ENCODE results near the gene TMEM238. TPM values are rescaled to one million over a fixed set of nuclear protein-coding genes. Genes with fewer than 3 reads are reported as not detected.

The TMEM238 gene
- total and polyA plus RNA-seq, 9 of the 15 experiments (the other 6 are each of a cell fraction or from before 2014, with no cell fraction given), result 0.18 to 5.1 (median 1.3) TPM; not detected in 4

DNA sequence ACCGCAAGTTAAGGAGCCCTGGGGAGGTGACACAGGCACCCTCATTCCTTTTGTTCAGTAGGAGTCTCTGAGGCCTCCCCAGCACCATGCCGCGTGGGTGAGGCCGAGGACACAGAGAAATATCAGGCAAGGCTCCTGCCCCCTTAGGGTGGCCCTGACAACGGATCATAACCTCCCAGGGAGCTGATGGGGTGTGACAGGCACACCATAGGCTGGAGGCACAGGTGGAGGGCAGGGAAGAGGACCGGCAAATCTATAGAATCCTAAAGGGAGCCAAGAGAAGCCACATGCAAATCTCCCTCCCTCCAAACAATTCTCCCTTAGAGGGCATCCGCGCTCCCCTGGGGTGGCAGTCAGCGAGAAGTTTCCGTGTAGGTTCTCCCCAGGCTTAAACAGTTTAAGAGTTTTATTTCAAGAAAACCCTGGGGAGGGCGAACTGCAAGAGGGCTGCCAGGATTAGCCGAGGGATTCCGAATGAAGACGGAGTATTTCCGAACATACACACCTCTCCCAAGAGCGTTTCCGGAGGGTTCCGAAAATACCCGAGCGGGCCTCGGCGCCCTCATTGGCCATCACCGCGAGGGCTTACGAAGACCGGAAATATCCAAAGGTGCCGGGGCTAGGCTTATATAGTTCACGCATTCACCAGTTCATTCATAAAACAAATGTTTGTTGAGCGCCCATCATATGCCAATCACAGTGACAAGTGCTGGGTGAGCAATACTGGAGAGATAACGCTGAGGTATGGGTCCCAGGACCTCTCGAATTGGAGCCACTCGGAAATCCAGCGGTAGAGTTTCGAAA, 1.0 kb upstream of the TMEM238 start (continued):
- TF ChIP-seq, protein P1, sequence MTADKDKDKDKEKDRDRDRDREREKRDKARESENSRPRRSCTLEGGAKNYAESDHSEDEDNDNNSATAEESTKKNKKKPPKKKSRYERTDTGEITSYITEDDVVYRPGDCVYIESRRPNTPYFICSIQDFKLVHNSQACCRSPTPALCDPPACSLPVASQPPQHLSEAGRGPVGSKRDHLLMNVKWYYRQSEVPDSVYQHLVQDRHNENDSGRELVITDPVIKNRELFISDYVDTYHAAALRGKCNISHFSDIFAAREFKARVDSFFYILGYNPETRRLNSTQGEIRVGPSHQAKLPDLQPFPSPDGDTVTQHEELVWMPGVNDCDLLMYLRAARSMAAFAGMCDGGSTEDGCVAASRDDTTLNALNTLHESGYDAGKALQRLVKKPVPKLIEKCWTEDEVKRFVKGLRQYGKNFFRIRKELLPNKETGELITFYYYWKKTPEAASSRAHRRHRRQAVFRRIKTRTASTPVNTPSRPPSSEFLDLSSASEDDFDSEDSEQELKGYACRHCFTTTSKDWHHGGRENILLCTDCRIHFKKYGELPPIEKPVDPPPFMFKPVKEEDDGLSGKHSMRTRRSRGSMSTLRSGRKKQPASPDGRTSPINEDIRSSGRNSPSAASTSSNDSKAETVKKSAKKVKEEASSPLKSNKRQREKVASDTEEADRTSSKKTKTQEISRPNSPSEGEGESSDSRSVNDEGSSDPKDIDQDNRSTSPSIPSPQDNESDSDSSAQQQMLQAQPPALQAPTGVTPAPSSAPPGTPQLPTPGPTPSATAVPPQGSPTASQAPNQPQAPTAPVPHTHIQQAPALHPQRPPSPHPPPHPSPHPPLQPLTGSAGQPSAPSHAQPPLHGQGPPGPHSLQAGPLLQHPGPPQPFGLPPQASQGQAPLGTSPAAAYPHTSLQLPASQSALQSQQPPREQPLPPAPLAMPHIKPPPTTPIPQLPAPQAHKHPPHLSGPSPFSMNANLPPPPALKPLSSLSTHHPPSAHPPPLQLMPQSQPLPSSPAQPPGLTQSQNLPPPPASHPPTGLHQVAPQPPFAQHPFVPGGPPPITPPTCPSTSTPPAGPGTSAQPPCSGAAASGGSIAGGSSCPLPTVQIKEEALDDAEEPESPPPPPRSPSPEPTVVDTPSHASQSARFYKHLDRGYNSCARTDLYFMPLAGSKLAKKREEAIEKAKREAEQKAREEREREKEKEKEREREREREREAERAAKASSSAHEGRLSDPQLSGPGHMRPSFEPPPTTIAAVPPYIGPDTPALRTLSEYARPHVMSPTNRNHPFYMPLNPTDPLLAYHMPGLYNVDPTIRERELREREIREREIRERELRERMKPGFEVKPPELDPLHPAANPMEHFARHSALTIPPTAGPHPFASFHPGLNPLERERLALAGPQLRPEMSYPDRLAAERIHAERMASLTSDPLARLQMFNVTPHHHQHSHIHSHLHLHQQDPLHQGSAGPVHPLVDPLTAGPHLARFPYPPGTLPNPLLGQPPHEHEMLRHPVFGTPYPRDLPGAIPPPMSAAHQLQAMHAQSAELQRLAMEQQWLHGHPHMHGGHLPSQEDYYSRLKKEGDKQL (CRISPR knock-in tag; IDR thresholded peaks at IDR 0.05; ENCODE audit: borderline replicate concordance), result no peak
- TF ChIP-seq, protein P2, sequence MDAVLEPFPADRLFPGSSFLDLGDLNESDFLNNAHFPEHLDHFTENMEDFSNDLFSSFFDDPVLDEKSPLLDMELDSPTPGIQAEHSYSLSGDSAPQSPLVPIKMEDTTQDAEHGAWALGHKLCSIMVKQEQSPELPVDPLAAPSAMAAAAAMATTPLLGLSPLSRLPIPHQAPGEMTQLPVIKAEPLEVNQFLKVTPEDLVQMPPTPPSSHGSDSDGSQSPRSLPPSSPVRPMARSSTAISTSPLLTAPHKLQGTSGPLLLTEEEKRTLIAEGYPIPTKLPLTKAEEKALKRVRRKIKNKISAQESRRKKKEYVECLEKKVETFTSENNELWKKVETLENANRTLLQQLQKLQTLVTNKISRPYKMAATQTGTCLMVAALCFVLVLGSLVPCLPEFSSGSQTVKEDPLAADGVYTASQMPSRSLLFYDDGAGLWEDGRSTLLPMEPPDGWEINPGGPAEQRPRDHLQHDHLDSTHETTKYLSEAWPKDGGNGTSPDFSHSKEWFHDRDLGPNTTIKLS (IDR thresholded peaks at IDR 0.05; ENCODE audit: borderline replicate concordance, low read depth), result no peak
- no peak for TF ChIP-seq ELF2 (CRISPR knock-in tag; IDR thresholded peaks at IDR 0.05)
- no peak for TF ChIP-seq HMGN3 (IDR thresholded peaks at IDR 0.05; ENCODE audit: borderline replicate concordance, extremely low read depth, insufficient read length, low read depth, low read length)
- TF ChIP-seq ZZZ3 (IDR thresholded peaks at IDR 0.05), result peak; percentile 22; the same call in 1 of the 2 replicates
- TF ChIP-seq, protein P3, sequence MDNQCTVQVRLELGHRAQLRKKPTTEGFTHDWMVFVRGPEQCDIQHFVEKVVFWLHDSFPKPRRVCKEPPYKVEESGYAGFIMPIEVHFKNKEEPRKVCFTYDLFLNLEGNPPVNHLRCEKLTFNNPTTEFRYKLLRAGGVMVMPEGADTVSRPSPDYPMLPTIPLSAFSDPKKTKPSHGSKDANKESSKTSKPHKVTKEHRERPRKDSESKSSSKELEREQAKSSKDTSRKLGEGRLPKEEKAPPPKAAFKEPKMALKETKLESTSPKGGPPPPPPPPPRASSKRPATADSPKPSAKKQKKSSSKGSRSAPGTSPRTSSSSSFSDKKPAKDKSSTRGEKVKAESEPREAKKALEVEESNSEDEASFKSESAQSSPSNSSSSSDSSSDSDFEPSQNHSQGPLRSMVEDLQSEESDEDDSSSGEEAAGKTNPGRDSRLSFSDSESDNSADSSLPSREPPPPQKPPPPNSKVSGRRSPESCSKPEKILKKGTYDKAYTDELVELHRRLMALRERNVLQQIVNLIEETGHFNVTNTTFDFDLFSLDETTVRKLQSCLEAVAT (IDR thresholded peaks at IDR 0.05), result no peak
- TF ChIP-seq MAZ (CRISPR knock-in tag; conservative IDR thresholded peaks at IDR 0.05 in 1 of 2, IDR thresholded peaks at IDR 0.05 in 1 of 2), result no peak
- no peak for TF ChIP-seq TCFL5 (CRISPR knock-in tag; conservative IDR thresholded peaks at IDR 0.05)
- TF ChIP-seq NFYB (IDR thresholded peaks at IDR 0.05; ENCODE audit: extremely low read depth, insufficient read length), result peak; percentile 71
- TF ChIP-seq ZNF785 (CRISPR knock-in tag; IDR thresholded peaks at IDR 0.05), result no peak
- TF ChIP-seq NFATC3 (IDR thresholded peaks at IDR 0.05), result no peak
- no peak for TF ChIP-seq ILK (tag; IDR thresholded peaks at IDR 0.05; ENCODE audit: borderline replicate concordance, low read depth)
- TF ChIP-seq, protein P4, sequence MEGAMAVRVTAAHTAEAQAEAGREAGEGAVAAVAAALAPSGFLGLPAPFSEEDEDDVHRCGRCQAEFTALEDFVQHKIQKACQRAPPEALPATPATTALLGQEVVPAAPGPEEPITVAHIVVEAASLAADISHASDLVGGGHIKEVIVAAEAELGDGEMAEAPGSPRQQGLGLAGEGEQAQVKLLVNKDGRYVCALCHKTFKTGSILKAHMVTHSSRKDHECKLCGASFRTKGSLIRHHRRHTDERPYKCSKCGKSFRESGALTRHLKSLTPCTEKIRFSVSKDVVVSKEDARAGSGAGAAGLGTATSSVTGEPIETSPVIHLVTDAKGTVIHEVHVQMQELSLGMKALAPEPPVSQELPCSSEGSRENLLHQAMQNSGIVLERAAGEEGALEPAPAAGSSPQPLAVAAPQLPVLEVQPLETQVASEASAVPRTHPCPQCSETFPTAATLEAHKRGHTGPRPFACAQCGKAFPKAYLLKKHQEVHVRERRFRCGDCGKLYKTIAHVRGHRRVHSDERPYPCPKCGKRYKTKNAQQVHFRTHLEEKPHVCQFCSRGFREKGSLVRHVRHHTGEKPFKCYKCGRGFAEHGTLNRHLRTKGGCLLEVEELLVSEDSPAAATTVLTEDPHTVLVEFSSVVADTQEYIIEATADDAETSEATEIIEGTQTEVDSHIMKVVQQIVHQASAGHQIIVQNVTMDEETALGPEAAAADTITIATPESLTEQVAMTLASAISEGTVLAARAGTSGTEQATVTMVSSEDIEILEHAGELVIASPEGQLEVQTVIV (CRISPR knock-in tag; IDR thresholded peaks at IDR 0.05; ENCODE audit: borderline replicate concordance), result no peak
- no peak for TF ChIP-seq OTX1 (CRISPR knock-in tag; IDR thresholded peaks at IDR 0.05)

Measured in K562 (cell line).